GOT3 (cell line): ENCODE measurements around the gene SUGP1.
"Not testable (repeated sequence)": the region's sequence is repeated elsewhere in the genome, so short reads cannot be mapped to it uniquely, and the experiment has no call there.

Experiments used
- DNase-seq: peaks from one replicate; lab custom pipeline; 2025; ENCODE audit warnings: mixed read lengths; lab: John Stamatoyannopoulos, UW

The SUGP1 gene, protein sequence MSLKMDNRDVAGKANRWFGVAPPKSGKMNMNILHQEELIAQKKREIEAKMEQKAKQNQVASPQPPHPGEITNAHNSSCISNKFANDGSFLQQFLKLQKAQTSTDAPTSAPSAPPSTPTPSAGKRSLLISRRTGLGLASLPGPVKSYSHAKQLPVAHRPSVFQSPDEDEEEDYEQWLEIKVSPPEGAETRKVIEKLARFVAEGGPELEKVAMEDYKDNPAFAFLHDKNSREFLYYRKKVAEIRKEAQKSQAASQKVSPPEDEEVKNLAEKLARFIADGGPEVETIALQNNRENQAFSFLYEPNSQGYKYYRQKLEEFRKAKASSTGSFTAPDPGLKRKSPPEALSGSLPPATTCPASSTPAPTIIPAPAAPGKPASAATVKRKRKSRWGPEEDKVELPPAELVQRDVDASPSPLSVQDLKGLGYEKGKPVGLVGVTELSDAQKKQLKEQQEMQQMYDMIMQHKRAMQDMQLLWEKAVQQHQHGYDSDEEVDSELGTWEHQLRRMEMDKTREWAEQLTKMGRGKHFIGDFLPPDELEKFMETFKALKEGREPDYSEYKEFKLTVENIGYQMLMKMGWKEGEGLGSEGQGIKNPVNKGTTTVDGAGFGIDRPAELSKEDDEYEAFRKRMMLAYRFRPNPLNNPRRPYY

DNA sequence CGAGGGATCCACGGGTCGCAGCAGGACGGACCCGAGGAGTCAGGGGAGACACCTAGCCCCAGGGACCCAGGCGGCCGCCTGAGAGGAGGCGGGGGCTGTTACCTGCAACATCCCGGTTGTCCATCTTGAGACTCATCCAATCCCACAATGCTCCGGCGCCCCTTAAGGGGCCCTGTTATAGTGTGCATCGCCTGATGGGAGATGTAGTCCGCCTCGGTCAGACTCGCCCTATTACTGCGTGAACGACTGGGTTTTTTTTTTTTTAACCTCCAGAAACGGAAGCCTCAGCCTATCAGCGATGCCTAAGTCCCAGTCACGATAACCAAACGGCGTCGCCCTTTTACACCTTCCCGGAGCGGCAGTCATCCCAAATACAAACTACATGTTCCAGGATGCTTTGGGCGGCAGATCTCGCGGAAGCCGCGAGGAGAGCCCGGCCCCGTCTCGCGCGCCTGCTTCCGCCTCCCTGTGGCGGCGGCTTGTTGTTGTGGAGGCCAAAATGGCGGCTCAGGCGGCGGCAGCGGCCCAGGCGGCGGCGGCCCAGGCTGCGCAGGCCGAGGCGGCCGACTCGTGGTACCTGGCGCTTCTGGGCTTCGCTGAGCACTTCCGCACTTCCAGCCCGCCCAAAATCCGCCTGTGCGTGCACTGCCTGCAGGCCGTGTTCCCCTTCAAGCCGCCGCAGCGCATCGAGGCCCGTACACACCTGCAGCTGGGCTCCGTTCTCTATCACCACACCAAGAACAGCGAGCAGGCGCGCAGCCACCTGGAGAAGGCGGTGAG, at the start of gene SUGP1, which contains the start of gene MAU2:
TSS of gene SUGP1 (minus strand) at position 149 of the 780 bp plus-strand sequence. CDS start at position 136, 13 bp downstream.
TSS of gene MAU2 (plus strand) at position 469 of the 780 bp plus-strand sequence. CDS start at position 500, 31 bp downstream.
- peak; percentile 74 for DNase-seq

DNA sequence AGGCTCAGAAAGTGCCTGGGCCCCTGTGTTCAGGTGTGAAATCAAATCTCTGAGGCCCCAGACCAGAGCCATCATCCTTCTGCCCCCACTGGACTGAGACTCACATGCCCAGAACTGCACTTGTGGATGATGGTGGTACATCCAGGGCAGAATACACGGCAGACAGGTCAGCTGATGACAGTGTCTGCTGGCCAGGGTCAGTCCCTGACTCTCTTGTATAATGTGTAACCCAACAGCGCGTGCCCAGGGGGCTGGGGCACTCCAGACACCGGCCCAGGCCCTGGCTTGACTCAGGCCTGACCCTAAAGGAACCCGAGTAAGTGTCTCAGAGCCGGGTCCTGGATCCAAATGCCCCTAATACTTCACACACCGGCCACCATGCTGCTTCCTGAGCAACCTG, 47.8 kb upstream of the SUGP1 start:
- no peak for DNase-seq

DNA sequence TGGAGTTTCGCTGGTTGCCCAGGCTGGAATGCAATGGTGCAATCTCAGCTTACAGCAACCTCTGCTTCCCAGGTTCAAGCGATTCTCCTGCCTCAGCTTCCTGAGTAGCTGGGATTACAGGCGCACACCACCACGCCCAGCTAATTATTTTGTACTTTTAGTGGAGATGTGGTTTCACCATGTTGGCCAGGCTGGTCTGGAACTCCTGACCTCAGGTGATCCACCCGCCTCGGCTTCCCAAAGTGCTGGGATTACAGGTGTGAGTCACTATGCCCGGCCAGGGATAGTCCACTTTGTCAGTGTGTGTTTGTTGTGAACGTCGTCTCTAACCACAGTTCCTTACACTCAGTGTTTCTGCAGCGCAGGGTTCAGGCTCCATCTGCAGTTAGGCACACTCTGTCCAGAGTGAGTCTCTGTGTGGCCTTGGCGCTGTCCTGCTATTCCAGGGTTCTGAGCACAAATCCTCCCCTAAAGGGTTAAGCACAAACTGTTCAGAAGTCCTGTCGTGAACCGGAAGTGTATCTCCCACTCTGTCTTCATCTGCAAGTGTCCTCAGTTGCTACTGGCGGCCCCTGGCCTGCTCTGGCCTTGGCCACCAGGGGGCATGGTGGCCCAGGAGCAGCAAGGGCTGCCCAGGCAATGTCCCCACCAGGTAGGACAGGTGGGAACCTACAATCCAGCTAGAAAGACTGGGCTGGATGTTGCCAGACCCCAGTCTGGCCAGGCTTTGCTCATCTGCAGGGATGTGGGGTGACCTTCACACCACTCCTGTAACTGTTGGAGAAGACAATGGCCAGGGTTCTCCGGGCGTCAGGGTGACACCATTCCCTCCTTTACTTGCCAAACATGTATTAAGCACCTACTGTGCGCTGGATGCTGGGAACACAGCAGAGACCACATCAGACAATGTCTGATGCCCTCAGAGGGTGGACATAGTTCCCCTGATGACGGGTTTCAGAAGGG, 46.4 kb upstream of the SUGP1 start:
- DNase-seq, result no peak

DNA sequence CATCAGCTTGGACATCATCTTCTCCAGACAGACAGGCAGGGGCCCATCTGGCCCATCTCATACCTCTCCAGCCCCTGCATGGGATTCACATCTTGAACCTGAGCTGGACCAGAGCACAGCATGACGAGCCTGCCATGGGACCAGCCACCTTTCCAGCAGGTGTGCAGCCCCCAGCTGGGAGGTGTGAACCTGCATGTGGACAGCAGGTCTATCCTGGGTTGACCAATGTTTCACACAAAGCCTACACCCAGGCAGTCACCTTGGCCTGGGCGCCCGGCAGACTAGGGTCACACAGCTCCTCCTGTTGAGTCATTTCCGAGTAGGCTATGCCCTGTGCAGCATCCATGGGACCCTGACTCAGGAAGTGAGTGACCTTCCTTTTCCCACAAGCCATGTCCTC, 41.8 kb upstream of the SUGP1 start:
- no peak for DNase-seq

DNA sequence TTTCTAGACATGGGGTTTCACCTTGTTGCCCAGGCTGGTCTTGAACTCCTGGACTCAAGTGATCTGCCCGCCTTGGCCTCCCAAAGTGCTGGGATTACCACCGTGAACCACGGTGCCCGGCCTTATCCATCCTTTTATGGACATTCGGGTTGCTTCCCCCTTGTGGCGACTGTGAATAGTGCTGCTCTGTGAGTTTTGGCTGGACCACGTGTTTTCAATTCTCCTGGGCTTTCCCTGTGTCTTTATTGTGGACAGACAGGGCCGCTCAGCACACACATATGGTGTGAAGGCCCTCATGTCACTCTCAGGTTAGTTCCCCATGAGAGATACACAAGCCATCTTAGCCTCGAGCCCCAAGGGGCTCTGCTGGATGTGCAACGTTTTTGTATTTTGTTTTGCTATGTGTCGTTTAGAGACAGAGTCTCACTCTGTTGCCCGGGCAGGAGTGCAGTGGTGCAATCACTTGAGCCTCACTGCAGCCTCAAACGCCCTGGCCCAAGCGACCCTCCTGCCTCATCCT, 40.8 kb upstream of the SUGP1 start:
- DNase-seq, result peak; percentile 34

DNA sequence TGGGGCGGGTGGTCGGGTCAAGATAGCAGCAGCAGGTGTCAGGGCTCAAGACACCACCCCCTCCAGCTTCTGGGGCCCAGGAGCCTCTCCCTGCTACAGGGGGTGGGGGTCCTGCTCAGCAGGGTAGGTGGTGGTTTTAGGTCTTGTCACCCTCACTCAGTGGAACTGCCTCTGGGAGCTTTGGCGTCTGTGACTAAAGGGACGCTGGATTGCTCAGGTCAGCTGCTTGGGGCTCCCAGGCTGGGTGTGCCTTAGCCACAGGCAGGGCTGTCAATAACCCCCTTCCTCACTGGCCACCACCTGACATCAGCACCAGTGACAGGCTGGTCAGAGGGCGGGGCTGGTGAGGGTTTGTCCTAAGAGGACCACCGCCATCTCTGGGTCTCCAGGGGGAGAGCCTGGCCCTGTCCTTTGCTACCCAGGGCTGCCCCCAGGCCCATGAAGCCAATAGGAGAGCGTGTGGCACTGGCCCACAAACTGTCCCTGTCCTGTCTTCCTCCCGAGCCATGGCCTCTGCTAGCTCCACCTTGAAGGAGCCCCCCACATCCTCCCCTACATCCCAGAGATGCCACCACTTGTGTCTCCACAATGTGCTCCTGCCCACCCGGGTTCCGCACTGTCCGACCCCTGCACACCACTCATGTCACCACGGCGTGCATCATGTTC, 36.7 kb upstream of the SUGP1 start:
- DNase-seq, result no peak

DNA sequence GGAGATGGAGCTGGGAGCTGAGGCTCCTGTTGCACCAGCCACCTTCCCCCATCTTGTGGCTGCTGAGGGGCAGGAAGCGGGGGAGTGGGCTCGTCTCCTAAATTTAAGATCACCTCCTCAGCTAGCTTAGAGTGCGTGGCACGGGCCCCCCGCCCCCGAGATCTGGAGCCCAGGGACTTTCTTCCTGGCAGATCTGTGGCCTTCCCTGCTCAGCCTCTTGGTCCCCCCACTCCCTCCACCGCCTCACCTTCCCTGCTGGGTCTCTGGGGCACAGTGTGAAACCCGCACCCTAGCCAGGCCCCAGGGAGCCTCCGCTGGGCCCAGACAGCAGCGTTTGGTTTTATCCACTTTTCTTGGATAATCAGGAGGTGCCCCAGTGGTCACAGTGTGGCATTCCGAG, 36.2 kb upstream of the SUGP1 start:
- DNase-seq, result no peak

DNA sequence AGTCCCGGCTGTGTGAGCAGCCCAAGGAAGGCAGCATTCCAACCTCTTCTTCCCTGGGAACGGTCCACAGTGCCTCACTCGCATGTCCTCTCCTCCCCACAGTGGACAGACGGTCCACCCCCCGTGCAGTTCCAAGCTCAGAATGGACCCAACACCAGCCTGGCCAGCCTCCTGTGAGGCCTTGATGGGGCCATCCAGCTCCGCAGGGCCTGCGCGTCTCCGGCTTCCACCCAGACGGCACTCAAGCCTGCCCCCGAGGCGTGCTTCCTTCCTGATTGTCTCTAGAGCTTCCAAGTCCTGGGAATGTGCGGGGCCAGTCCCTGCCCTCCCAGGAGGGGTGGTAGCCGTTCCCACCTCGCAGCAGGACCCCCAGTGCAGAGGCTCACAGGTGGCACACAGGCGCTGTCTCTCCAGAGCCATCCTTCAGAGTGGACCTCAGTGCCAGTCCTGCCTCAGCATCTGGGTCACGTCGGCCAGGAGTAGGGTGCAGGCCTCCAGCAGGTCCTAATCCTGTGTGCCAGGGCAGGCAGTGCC, 35.4 kb upstream of the SUGP1 start:
- DNase-seq, result no peak

DNA sequence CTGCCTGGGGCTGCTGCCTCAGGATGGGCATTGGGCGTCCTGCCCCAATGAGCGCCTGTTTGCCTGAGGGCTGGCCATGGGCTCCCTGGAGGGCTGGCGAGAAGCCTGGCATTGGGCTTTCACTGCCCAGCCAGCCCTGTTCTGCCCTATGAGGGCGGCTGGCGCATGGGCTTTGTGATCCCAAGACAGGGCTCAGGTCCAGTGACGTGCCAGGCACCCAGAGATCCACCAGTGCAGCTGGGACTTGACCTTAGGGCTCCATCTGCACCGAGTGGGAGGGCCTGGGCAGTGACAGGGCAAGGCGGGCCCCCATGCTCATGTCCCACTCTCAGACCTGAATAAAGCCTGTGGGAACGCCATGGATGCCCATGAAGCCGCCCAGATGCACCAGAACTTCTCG, 34.6 kb upstream of the SUGP1 start:
- no peak for DNase-seq

DNA sequence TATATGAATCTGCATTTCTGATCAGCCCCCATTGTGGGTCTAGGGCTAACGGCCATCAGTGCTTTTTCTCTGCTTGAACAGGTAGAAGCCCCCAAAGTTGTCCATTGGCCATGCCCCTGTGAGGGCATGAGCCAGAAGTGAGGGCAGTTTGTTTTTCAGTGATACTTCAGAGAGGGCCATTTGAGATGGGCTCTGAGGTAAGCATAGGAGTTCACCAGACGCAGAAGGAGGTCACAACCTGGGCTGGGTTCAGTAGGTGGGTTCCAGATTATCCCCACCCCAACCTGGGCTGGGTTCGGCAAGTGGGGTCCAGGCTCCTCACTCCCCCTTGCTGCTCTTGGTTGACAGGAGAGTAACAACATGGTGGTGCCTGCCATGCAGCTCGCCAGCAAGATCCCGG, 33.7 kb upstream of the SUGP1 start:
- DNase-seq, result no peak

DNA sequence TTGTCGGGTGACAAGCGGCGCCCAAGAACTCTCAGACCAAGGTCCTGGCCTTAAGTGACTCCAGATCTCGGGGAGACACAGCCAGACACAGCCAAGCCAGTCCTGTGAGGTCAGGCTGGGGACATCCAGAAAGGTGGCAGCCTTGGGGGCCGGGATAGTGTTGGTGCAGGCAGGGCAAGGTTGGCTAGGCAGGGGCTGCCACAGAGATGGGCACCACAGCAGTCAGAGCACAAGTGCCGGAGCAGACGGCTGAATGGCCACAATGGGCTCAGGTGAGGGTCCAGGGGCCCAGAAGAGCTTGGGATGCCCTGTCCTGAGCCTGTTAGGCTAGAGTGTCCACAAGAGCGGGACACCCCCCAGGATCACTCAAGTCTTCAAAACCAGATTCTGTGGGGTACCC, 32.5 kb upstream of the SUGP1 start:
- no peak for DNase-seq

DNA sequence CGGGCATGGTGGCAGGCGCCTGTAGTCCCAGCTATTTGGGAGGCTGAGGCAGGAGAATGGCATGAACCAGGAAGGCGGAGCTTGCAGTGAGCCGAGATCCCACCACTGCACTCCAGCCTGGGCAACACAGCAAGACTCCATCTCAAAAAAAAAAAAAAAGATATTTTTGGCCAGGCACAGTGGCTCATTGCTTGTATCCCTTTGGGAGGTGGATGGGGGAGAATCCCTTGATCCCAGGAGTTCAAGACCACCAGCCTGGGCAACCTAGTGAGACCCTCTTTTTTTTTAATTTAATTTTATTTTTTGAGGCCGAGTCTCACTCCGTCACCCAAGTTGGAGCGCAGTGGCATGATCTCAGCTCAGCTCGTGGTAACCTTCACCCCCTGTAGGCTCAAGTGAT, 30.4 kb upstream of the SUGP1 start:
- DNase-seq, result not testable (repeated sequence)

DNA sequence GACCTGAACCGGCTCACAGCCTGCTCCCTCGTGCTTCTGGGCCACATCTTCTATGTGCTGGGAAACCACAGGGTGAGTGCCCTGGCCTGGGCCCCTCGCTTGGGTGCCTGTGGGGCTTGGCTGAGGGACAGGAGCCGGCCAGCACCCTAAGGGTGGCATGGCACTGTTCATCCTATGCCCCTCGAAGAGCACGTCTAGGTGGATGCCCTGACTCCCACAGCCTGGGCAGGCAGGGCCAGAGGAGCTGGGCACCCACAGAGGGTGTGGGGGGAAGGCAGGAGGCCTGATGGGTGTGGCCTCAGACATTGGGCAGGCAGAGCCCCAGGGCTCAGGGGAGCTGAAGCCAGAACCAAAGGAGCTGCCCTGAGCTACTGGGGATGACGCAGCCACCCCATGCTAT, 29.1 kb upstream of the SUGP1 start:
- no peak for DNase-seq

DNA sequence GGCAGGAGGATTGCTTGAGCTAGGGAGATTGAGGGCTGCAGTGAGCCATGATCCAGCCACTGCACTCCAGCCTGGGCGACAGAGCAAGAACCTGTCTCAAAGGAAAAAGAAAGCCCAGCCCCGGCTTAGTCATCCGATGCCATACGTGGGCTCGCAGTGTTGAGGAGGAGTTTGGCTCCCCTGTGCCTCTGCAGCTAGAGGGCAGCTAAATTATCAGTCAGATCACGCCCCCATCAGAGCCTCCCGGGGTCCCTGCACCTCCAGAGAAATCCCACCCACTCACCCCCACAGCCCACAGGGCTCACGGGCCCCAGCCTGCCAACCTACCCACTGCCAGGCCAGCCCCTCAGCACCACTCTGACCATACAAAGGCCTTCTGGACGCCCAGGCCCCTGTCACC, 28.0 kb upstream of the SUGP1 start:
- DNase-seq, result no peak

DNA sequence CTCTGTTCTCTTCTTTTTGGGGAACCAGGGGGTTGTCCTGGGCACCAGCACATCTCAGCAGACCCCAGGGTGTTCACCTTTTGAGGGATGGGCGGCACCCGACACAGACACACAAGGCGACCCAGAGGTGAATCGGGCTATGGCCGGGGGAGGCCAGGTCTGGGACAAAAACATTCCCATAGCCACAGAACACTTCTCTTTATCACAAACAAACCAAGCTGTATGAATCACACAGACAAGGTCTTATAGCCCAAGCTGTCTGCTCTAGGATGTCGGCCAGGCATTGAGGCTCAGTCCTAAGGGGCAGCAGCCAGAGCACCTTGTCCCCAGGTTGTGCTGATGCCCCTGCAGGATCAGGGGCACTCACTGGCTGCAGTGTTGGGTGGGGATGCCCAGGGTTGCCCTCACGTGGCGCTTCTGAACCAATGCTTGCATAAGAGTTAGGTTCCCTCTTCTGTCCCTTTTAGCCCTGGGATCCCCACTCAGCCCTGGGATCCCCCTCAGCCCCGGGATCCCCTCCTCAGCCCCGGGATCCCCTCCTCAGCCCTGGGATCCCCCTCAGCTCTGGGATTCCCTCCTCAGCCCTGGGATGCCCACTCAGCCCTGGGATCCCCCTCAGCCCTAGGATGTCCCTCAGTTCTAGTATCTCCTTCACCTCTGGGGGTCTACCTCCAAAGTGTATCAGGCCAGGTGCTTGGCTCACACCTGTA, 27.2 kb upstream of the SUGP1 start:
- no peak for DNase-seq

DNA sequence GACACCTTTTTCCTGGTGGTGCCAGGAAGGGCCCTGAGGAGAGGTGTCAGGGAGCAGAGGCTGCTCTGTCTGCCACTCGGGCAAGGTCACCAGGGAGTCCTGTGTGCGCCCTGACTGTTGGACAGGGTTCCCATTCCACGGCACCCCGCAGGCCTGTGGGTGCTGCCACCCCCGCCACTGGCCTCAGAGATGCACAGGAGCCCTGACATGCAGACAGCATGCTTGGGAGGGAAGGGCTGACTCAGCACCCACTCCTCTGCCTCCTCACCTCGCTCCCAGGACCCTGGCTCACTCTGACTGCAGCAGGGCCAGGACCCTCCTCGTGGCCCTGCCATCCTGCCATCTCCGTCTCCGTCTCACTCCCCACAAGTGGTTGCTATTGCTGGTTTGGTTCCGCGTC, 25.7 kb upstream of the SUGP1 start:
- no peak for DNase-seq

DNA sequence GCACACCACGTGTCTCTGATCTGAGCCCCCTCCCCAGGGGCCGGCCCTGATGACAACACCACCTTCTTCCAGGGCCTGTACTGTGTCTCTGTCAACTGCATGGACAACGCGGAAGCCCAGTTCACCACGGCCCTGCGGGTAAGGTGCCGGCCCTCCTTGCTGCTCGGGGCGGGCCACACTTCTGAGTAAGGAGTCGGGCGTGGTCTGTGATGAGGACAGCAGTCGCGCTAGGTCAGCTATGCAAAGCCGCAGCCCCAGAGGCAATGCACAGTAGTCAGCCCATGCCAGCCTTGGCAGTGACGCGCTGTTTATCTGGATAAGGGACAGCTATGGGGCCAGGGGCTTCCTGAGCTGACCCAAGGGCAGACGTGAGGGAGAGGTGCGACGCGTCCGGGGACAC, 24.9 kb upstream of the SUGP1 start:
- no peak for DNase-seq

DNA sequence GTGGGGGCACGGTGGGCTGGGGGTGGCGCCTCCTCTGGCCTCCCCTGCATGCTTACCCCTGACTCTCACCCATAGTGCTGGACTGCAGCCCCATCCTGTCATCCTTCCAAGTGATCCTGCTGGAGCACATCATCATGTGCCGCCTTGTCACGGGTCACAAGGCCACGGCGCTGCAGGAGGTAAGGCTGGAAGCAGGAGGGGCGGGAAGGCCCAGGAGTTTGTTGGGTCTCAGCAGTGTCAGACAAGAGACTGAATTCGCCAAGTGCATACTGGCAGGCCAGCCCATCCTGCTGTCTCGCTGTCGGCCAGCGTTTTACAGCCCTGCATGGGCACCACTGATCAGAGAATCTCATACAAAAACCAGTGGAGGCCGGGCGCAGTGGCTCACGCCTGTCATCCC, 23.5 kb upstream of the SUGP1 start:
- no peak for DNase-seq

DNA sequence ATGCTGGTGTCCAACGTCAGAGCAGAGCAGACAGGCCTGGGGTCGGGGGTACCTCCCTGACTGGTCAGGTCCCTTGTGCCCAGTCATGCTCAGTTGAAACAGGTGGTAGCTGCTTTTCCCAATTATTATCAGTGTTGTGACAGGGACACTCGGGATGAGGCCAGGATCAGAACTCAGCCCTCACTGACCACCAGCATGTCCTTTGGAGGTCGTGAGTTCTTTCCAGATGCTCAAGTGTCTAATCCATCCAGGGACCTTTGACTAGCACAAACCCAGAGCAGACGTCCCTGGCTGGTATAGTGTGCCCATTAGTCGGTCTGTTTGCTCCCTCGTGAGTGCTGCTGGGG, 22.7 kb upstream of the SUGP1 start:
- DNase-seq, result no peak
